HG03280 (cell line): ENCODE results near the gene CHRDL2.
A peak's percentile ranks its signal among the peaks of the same experiment; 100 is the strongest.

Experiments
- ATAC-seq: cut with Tn5 transposase; IDR thresholded peaks from one replicate; pipeline ENCODE4 v1.9.1; 2021; ENCODE audit warnings: mild to moderate bottlenecking, moderate library complexity; ENCODE audit not compliant: unreplicated experiment

CHRDL2 gene

GRCh38 chr11:74748211-74749126, 17.2 kb upstream of the CHRDL2 start, which contains the start of gene RNF169:
Gene RNF169, plus strand, starts transcription at chr11:74748849. Its CDS starts 32 bp downstream, at chr11:74748881.
- peak; percentile 98 for ATAC-seq

GRCh38 chr11:74746868-74747267, 15.6 kb upstream of the CHRDL2 start:
- no peak for ATAC-seq

- ATAC-seq: no peak
These were observed 13.1 kb upstream of the CHRDL2 start for GRCh38 chr11:74744277-74744676.

- no peak for ATAC-seq
These were observed 12.4 kb upstream of the CHRDL2 start for GRCh38 chr11:74743640-74744039.

GRCh38 chr11:74742070-74742469, 10.8 kb upstream of the CHRDL2 start:
- no peak for ATAC-seq

- ATAC-seq: no peak
These were observed 8.5 kb upstream of the CHRDL2 start for GRCh38 chr11:74739546-74740270.

- ATAC-seq: no peak
These were observed 4.8 kb upstream of the CHRDL2 start for GRCh38 chr11:74736031-74736430.

- no peak for ATAC-seq
These were observed 4.2 kb upstream of the CHRDL2 start for GRCh38 chr11:74735365-74735928.

GRCh38 chr11:74734559-74734925, 3.3 kb upstream of the CHRDL2 start:
- ATAC-seq: no peak

- no peak for ATAC-seq
These were observed 510 bp downstream of the CHRDL2 start for GRCh38 chr11:74730571-74731260.

- ATAC-seq: no peak
These were observed 1.8 kb downstream of the CHRDL2 start for GRCh38 chr11:74729397-74729796.

GRCh38 chr11:74726547-74727182, 4.6 kb downstream of the CHRDL2 start:
- peak; percentile 85 for ATAC-seq

- ATAC-seq: no peak
These were observed 5.5 kb downstream of the CHRDL2 start for GRCh38 chr11:74725701-74726100.

GRCh38 chr11:74723511-74723910, 7.7 kb downstream of the CHRDL2 start:
- no peak for ATAC-seq

GRCh38 chr11:74721479-74721835, 9.8 kb downstream of the CHRDL2 start:
- ATAC-seq: no peak

- ATAC-seq: no peak
These were observed 10.4 kb downstream of the CHRDL2 start for GRCh38 chr11:74720596-74721478.

GRCh38 chr11:74719011-74719410, 12.2 kb downstream of the CHRDL2 start:
- ATAC-seq: no peak

- no peak for ATAC-seq
These were observed 13.8 kb downstream of the CHRDL2 start for GRCh38 chr11:74717221-74717969.

- ATAC-seq: no peak
These were observed 16.3 kb downstream of the CHRDL2 start for GRCh38 chr11:74714904-74715303.
